Right lung (tissue), 10 donors: ENCODE measurements around the gene PPM1H. TPM values are rescaled to one million over a fixed set of nuclear protein-coding genes. Genes with fewer than 3 reads are reported as not detected.
"Not testable (repeated sequence)": the region's sequence is repeated elsewhere in the genome, so short reads cannot be mapped to it uniquely, and the experiment has no call there.

ENCODE experiments used
- DNase-seq, 2 donors: peaks; one replicate each; pipeline ENCODE4 v3.0.0-alpha.2; 2013
- long read RNA-seq, 8 donors: transcript quantifications; one replicate each; lab custom pipeline, GENCODE V29; 2026
- polyA plus RNA-seq, 5 donors: library from polyadenylated mRNA; unstranded; fragments of 120-200 nt; gene quantifications; one replicate each; pipeline versions ENCODE4 v1.2.1 to v1.2.3, GENCODE V29; 2013; ENCODE audit warnings: inconsistent platforms in 1 of 5, low replicate concordance in 1 of 5; ENCODE audit not compliant: insufficient read length in 5 of 5, insufficient read depth in 1 of 5

Gene PPM1H
- 10 to 100 TPM in 2 of 5 donors, 1 to 10 TPM in 3; 5.3 to 13.0 (median 8.5) TPM for polyA plus RNA-seq
- long read RNA-seq, donor 1, full-length matches to known transcripts: 5 of 5 reads
- long read RNA-seq, donor 1, partial matches to known transcripts: 0 of 5 reads
- long read RNA-seq, donor 1, other reads (novel, unspliced or antisense): 0 of 5 reads
- long read RNA-seq, donor 2: 0 reads
- long read RNA-seq, donor 3: 0 reads
- long read RNA-seq, donor 4, full-length matches to known transcripts: 1 of 1 reads
- long read RNA-seq, donor 4, partial matches to known transcripts: 0 of 1 reads
- long read RNA-seq, donor 4, other reads (novel, unspliced or antisense): 0 of 1 reads
- long read RNA-seq, donor 5, partial matches to known transcripts: 5 of 5 reads
- long read RNA-seq, donor 5, other reads (novel, unspliced or antisense): 0 of 5 reads
- long read RNA-seq, donor 6, full-length matches to known transcripts: 2 of 2 reads
- long read RNA-seq, donor 6, partial matches to known transcripts: 0 of 2 reads
- long read RNA-seq, donor 6, other reads (novel, unspliced or antisense): 0 of 2 reads
- long read RNA-seq, donor 7: 0 reads
- long read RNA-seq, donor 8: 0 reads

GRCh38 chr12:62934799-62935674 lies at the start of gene PPM1H:
PPM1H (minus strand) TSS chr12:62935150; CDS start chr12:62934736, 414 bp downstream.
- peak; percentile 45 to 54 for DNase-seq

DNA sequence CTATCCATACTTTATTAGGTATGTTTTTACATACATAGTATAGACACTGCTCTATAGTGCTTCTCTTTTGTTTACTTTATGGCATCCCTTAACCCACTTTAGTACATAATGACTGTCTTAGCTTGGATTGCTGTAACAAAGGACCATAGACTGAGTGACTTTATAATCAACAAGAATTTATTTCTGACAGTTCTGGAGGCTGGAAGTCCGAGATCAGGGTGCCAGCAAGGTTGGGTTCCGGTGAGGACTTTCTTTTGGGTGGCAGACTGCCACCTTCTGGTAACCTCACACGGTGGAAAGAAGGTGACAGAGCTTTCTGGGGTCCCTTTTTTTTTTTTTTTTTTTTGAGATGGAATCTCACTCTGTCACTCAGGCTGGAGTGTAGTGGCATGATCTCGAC lies 48.6 kb upstream of the PPM1H start:
- no peak for DNase-seq

DNA sequence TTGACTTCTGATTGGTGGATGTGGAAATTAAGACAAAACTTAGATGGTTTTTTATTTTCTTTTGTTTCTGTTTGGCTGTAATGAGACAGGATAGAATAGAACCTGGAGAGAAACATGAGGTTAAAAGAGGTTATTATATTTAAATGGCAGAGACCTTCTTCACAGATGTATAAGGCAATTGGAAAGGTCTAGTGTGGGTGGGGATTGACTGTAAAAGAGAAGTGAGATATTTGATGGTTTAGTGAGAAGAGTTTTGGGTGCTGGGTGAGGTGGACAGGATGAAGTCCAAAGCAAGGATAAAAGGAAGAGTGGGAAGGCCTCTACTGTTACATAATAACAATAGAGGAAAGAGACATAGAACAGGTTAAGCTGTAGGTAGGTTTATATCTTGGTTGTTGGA lies 43.8 kb upstream of the PPM1H start:
- no peak for DNase-seq

DNA sequence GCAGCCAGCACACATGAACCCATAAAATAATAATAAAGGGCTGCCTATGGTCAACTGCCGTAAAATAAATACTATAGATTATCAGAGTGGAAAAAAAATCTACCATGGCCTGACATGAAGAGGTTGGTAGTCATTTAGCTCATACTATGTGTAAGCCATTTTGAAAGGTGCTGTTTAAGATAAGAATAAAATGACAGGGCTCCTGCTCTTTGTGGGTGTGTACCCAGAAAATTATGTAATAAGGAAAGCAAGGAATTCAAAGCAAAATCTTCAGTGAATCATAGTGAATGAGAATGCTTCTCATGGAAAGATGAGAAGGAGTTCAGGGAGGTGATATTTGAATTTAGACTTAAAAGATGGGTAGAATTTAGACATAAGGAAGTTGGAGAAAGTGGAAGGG lies 42.9 kb upstream of the PPM1H start:
- no peak for DNase-seq

DNA sequence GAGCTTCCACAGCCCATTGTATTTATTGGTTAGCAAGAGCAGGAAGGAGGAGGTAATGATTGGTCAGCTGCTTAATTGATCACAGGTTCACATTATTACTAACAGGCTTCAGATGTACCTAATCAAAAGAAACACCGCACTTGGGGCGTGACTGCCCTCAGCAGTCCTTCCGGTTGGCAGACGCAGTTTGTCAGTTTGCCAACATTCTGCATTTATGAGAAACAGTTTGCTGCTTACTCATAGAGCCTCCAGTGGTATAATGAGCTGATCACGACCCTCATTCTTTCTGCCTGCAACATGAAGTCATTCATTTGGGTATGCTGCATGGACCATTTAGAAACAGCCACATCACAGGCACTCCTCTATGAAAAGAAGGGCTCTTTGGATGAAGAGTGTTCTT lies 42.5 kb upstream of the PPM1H start:
- DNase-seq: no peak

DNA sequence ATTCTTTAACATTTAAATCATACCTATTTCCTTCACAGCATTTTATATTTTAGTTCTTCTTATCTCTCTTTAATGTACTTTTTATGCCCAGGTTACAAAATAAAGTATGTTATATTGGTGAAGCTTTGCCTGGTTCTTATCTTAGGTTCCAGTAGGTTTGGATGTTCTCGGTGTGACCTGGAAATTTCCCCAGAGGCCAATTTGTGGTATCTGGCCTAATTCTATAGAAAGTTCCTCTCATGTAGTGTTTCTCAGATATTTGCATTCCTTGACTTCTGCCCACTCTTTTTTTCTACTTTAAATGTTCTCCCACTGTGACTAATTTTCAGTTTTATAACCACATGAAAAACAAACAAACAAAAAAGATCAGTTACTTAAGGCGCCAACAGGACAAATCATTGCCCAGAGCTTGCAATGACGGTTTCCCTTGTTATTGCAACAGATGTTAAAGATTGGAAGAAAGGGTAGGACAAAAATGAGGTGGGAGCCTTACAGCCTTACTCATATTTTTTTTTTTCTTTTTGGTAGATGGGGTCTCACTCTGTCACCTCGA lies 41.2 kb upstream of the PPM1H start:
- no peak for DNase-seq

DNA sequence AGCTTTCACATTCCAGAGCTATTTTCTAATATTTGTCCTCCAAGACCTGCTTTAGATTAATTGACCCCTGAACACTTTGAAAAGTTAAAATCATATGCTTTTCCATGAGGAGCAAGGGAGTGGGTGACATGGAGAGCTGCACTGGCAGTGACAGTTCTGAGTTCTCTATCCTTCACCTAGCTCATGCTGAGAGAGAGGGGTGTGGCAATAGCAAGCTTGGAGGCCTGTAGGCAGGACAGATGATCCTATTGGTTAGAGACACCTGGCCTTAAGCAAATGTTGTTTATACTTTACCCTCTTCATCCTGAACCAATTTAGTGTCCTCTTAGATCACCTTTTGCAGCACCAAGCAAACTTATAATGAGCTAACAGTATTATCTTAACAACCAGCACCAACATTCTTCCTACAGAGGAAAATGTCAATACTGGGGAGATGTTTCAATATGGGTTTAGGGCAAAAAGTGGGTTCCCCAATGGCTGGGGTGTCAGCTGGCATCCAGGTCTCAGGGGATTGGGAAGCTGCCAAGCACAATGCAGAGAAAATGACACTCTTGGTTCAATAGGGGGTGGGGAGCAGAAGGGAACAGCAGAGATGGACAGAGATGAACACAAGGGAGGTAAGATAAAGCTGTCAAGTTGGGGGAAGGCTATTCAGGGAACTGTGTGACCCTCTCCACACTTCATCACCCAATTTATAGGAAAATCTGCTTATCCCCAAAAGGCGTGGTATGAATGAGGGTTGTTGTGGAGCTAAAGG lies 37.0 kb upstream of the PPM1H start:
- DNase-seq: no peak

GRCh38 chr12:62969695-62970094 lies 34.7 kb upstream of the PPM1H start:
- DNase-seq: no peak

DNA sequence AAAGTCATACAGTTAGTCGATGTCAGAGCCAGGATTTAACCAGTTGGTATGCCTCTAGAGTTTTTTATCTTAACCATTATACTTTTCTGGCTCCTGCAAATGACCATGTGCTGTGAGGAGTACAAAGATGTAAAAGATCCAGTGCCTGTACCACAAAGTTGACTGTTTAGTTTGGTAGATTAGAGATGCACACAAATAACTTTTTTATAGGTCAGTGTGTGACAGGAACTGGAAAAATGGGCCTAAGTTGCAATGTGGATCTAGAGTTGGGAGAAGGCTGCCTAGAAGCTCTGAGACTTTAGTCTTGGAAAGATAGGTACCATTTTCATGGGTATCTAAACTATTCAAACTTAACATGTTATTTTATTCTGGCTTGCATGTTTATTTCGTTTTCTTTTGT lies 32.8 kb upstream of the PPM1H start:
- DNase-seq: no peak

DNA sequence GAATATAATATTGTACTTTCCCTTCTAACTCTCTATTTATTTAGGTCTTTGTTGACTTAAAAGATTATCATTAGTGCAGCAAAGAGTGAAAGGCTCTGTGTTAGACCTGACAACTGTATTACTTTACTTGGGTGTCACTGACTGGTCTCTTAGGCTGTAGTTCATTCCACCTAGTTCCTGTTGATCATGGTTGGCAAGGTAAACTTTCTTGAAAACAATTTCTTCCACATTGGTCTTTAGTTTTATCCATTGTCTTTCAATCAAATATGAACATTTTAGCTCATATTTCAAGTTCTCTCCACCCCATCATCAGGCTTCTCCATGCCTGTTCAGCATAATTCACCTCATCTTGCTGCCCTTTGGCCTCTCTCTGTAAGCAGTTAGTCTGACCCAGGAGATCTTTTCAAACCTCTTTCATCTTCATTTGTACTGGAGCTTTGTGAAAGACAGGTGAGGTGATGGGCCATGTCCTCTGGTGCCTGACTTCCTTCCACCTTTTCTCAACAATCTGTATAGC lies 32.1 kb upstream of the PPM1H start:
- no peak for DNase-seq

DNA sequence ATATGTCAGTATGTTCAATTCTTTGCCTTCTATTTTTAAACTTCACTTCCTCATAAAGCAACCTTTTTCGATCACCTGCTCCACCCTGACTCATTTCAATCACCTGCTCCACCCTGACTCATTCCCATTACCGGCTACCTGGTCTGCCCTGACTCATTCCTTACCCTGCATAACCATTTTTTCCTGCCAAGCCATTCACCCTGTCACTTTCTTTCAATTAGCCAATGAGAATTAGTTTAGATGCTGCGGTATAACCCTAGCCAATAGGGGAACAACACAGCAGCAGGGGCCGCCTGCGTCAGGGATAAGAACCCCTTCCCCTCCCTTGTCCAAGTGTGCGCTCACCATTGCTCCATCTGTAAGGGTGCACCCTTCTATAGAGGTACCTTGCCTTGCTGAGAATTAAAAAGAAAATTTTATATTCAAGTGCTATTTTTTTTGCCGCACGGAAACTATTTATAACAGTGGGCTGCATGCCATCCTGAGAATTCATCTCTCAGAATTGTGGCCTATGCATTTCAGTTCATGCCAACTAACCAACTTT lies 31.6 kb upstream of the PPM1H start:
- DNase-seq: not testable (repeated sequence)

DNA sequence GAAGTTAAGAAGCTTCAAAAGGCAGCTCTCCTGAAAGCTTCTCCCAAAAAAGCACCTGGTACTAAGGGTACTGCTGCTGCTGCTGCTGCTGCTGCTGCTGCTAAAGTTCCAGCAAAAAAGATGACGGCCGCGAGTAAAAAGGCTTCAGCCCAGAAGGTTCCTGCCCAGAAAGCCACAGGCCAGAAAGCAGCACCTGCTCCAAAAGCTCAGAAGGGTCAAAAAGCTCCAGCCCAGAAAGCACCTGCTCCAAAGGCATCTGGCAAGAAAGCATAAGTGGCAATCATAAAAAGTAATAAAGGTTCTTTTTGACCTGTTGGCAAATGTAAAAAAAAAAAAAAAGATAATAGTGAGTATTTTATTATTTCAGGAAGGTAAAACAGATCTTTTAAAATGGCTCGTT lies 30.8 kb upstream of the PPM1H start:
- not testable (repeated sequence) for DNase-seq

DNA sequence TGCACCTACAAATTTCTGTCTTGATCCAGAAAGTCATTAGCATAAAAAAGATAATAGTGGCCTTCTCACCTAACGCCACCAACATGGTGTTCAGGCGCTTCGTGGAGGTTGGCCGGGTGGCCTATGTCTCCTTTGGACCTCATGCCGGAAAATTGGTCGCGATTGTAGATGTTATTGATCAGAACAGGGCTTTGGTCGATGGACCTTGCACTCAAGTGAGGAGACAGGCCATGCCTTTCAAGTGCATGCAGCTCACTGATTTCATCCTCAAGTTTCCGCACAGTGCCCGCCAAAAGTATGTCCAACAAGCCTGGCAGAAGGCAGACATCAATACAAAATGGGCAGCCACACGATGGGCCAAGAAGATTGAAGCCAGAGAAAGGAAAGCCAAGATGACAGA lies 30.3 kb upstream of the PPM1H start:
- DNase-seq: not testable (repeated sequence)

DNA sequence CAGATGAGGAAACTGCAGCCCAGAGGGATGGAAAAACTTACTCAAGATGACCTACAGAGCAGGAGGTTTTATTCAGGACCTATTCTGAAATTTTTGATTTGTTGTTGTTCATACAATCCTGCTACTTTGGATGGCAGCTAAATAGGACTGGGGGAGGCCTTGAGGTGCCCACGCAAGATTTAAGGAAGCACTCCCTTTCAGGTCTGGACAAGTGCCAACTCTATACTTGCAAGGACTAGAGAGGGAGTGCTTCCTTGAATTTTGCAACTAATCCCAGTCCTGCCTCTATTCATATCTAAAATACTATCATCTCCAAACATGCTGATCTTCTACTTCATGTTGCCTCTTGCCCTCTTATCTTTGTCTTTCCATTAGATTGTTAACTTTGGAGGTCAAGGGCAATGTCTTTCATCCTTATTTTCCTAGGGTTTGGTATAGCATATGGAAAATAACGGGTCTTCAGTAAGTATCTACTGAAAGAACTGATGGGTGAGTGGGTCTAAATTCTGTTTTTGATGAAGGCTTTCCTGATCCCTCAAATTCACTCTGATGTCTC lies 28.6 kb upstream of the PPM1H start:
- no peak for DNase-seq

- DNase-seq: no peak
Measured at GRCh38 chr12:62960324-62960723, 25.4 kb upstream of the PPM1H start.

DNA sequence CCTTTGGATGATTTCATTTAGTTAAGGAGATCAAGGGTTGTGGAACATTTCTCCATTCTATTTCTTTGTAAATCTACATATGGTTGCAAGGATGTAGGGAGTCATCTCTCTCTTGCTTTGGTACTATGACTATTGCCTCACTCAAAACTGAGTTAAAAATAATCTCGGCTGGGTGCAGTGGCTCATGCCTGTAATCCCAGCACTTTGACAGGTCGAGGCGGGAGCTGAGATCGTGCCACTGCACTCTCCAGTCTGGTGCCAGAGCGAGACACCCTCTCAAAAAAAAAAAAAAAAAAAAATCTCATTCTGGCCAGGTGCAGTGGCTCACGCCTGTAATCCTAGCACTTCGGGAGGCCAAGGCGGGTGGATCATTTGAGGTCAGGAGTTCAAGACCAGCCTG lies 24.8 kb upstream of the PPM1H start:
- no peak for DNase-seq

DNA sequence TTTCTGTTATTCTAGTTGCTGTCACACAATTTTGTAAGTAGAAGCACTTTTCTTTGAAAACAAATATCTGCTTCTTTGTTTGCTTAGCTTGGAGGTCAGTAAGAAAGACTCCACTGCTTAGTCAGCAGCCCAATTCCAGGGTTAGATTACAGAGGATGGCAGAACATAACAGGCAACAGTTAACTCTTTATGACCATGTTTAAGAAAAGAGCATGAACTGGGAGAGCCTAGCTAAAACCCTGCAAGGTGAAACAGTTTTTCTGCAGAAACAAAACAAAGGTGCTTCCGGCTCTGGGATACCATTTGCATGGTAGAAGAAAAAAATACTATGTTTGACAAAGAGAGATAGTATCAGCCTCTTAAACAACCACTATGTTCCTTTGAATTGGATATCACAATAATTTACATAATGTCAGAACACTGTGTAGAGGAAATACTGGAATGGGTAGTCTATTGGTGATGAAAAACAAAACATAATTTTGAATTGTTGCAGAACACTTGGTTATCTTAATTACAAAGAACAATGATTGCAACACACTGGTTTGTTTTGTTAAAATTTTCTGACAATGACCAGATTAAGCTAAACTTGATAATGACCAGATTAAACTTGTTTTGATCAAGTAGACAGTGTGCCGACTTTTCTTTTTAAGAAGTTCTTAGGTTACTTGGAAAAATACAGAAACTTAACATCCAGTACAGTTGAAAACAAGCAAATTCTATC lies 22.4 kb upstream of the PPM1H start:
- peak in 1 of 2 donors; percentile 0 for DNase-seq

- no peak for DNase-seq
Measured at GRCh38 chr12:62955678-62956077, 20.7 kb upstream of the PPM1H start.

- no peak for DNase-seq
Measured at GRCh38 chr12:62950317-62950716, 15.4 kb upstream of the PPM1H start.

DNA sequence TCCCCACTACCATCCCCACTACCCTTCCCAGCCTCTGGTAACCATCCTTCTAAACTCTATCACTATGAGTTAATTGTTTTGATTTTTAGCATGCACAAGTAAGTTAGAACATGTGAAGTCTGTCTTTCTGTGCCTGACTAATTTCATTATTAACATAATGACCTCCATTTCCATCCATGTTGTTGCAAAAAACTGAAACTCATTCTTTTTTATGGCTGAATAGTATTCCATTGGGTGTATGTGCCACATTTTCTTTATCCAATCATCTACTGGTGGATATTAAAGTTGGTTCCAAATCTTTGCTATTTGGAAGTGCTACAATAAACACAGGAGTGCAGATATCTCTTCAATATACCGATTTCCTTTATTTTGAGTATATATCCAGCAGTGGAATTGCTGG lies 13.2 kb upstream of the PPM1H start:
- DNase-seq: no peak
